Measurements from ENCODE around the gene OR56A4. TPM values are rescaled to one million over a fixed set of nuclear protein-coding genes. Genes with fewer than 3 reads are reported as not detected.

The OR56A4 gene
- total and polyA plus RNA-seq, 4 donors = 0.05 TPM; not detected in 3

DNA sequence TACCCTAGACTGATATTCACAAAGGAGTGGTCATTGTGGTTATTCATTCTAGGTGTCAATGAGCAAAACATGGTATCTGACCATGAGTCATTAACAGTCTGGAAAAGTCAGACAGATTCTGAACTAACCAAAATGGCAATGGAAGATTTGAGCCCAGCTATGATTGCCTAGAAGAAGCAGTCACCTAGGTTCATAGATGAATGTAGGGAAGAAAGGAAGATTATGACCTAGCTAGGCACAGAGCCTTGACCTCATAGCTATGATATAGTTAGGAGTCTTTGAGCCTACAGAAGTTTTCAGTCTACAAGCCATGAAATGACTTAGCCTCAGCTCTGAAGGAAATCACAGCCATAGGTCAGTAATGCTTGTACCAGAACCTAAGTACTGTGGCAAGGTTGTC, 351 bp downstream of the OR56A4 start:
- H3K27ac ChIP-seq (ENCODE audit: low read depth in 1 of 2, low read length in 2 of 2) = no peak overlapping the region
- no peak overlapping the region for H3K4me3 ChIP-seq (ENCODE audit: low read depth in 1 of 3, low read length in 3 of 3)
- H3K4me1 ChIP-seq (ENCODE audit: control insufficient read depth in 4 of 4, insufficient read depth in 4 of 4, low read length in 3 of 4) = no peaks in the 10 kb centered on the region
- no peaks in the 10 kb centered on the region for H3K36me3 ChIP-seq (ENCODE audit: control insufficient read depth in 4 of 4, insufficient read depth in 3 of 4, low read depth in 1 of 4, low read length in 3 of 4)
- H3K9me3 ChIP-seq (ENCODE audit: control insufficient read depth in 4 of 4, low read length in 3 of 4) = no peaks in the 10 kb centered on the region
- H3K27me3 ChIP-seq (ENCODE audit: control insufficient read depth in 4 of 4, insufficient read depth in 4 of 4, low read length in 3 of 4) = peaks cover 0 to 5% (median 0%) of the 10 kb centered on the region in 4 donors
- TF ChIP-seq, protein P1, sequence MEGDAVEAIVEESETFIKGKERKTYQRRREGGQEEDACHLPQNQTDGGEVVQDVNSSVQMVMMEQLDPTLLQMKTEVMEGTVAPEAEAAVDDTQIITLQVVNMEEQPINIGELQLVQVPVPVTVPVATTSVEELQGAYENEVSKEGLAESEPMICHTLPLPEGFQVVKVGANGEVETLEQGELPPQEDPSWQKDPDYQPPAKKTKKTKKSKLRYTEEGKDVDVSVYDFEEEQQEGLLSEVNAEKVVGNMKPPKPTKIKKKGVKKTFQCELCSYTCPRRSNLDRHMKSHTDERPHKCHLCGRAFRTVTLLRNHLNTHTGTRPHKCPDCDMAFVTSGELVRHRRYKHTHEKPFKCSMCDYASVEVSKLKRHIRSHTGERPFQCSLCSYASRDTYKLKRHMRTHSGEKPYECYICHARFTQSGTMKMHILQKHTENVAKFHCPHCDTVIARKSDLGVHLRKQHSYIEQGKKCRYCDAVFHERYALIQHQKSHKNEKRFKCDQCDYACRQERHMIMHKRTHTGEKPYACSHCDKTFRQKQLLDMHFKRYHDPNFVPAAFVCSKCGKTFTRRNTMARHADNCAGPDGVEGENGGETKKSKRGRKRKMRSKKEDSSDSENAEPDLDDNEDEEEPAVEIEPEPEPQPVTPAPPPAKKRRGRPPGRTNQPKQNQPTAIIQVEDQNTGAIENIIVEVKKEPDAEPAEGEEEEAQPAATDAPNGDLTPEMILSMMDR (IDR thresholded peaks at IDR 0.05; ENCODE audit: low read depth, low read length, missing input control) = no peak
- TF ChIP-seq YY1 (IDR thresholded peaks at IDR 0.05) (no peak), REST (IDR thresholded peaks at IDR 0.05) (no peak), FOXA2 (IDR thresholded peaks at IDR 0.05) (no peak), TAF1 (conservative IDR thresholded peaks at IDR 0.05) (no peak), SP1 (IDR thresholded peaks at IDR 0.05) (no peak), NR2F2 (IDR thresholded peaks at IDR 0.05) (no peak), RAD21 (IDR thresholded peaks at IDR 0.05) (no peak), HNF4A (conservative IDR thresholded peaks at IDR 0.05) (no peak)
- TF ChIP-seq, protein P2, sequence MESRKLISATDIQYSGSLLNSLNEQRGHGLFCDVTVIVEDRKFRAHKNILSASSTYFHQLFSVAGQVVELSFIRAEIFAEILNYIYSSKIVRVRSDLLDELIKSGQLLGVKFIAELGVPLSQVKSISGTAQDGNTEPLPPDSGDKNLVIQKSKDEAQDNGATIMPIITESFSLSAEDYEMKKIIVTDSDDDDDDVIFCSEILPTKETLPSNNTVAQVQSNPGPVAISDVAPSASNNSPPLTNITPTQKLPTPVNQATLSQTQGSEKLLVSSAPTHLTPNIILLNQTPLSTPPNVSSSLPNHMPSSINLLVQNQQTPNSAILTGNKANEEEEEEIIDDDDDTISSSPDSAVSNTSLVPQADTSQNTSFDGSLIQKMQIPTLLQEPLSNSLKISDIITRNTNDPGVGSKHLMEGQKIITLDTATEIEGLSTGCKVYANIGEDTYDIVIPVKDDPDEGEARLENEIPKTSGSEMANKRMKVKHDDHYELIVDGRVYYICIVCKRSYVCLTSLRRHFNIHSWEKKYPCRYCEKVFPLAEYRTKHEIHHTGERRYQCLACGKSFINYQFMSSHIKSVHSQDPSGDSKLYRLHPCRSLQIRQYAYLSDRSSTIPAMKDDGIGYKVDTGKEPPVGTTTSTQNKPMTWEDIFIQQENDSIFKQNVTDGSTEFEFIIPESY (IDR thresholded peaks at IDR 0.05) = no peak
- no peak overlapping the region for H3K9ac ChIP-seq (ENCODE audit: low read depth in 1 of 2, low read length in 2 of 2)
- DNase-seq (ENCODE audit: low spot score) = no peak

DNA sequence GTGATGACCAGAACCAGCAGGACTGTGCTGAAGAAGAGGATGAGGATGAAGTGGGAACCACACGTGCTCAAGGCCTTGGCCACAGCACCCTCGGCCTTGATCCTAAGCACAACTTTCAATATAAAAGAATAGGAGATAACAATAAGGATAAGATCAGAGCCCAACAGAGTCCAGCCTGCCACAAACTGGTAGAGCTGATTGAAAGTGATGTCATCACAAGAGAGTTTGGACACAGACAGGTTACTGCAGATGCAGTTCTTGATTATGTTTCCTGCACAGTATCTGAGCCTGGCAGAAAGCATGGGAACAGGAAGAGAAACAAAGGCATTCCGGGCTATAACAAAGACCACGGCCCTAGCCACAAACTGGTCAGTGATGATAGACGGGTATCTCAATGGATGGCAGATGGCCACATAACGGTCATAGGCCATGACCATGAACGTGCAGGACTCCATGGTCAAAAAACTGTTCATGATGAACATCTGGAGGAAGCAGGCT, 4.5 kb downstream of the OR56A4 start:
- no peaks in the 10 kb centered on the region for H3K36me3 ChIP-seq (ENCODE audit: control insufficient read depth in 4 of 4, insufficient read depth in 3 of 4, low read depth in 1 of 4, low read length in 3 of 4)
- H3K27ac ChIP-seq (ENCODE audit: low read depth in 1 of 2, low read length in 2 of 2) = no peak overlapping the region
- no peaks in the 10 kb centered on the region for H3K9me3 ChIP-seq (ENCODE audit: control insufficient read depth in 4 of 4, low read length in 3 of 4)
- peaks cover 0 to 2% (median 0%) of the 10 kb centered on the region in 4 donors for H3K27me3 ChIP-seq (ENCODE audit: control insufficient read depth in 4 of 4, insufficient read depth in 4 of 4, low read length in 3 of 4)
- H3K4me1 ChIP-seq (ENCODE audit: control insufficient read depth in 4 of 4, insufficient read depth in 4 of 4, low read length in 3 of 4) = no peaks in the 10 kb centered on the region
- no peak for DNase-seq (ENCODE audit: low spot score)
- no peak overlapping the region for H3K9ac ChIP-seq (ENCODE audit: low read depth in 1 of 2, low read length in 2 of 2)
- WGBS = 69% methylated on average over 7 of the region's 7 CpGs
- no peak overlapping the region for H3K4me3 ChIP-seq (ENCODE audit: low read depth in 1 of 3, low read length in 3 of 3)
- TF ChIP-seq, protein P2 (IDR thresholded peaks at IDR 0.05) = no peak
- TF ChIP-seq GABPA (IDR thresholded peaks at IDR 0.05 in 1 of 2, conservative IDR thresholded peaks at IDR 0.05 in 1 of 2) (no peak), SP1 (IDR thresholded peaks at IDR 0.05) (no peak), JUND (IDR thresholded peaks at IDR 0.05) (no peak), YY1 (IDR thresholded peaks at IDR 0.05) (no peak), FOXA1 (IDR thresholded peaks at IDR 0.05) (no peak), EGR1 (IDR thresholded peaks at IDR 0.05; ENCODE audit: low read depth in 2 of 2) (no peak), NR2F2 (IDR thresholded peaks at IDR 0.05) (no peak), HNF4G (IDR thresholded peaks at IDR 0.05) (no peak), HNF4A (conservative IDR thresholded peaks at IDR 0.05) (no peak), TAF1 (conservative IDR thresholded peaks at IDR 0.05) (no peak), RXRA (IDR thresholded peaks at IDR 0.05) (no peak), FOXA2 (IDR thresholded peaks at IDR 0.05) (no peak)
- TF ChIP-seq, protein P3, sequence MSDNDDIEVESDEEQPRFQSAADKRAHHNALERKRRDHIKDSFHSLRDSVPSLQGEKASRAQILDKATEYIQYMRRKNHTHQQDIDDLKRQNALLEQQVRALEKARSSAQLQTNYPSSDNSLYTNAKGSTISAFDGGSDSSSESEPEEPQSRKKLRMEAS (IDR thresholded peaks at IDR 0.05) = no peak
- TF ChIP-seq, protein P1 (IDR thresholded peaks at IDR 0.05; ENCODE audit: low read depth, low read length, missing input control) = no peak
- TF ChIP-seq, protein P4, sequence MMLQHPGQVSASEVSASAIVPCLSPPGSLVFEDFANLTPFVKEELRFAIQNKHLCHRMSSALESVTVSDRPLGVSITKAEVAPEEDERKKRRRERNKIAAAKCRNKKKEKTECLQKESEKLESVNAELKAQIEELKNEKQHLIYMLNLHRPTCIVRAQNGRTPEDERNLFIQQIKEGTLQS (IDR thresholded peaks at IDR 0.05) = no peak
